K562 (cell line): ENCODE results near the gene FAM20B. TPM values are rescaled to one million over a fixed set of nuclear protein-coding genes. Genes with fewer than 3 reads are reported as not detected.

ENCODE experiments used
- AFF1 ChIP-seq, 2 experiments: fragments of 450-650 bp; IDR thresholded peaks; 2 replicates each; pipeline ENCODE4 v1.6.1; 2018; ENCODE audit warnings: mild to moderate bottlenecking in 2 of 2, low read depth in 1 of 2; ENCODE audit not compliant: partially characterized antibody in 2 of 2
- DEAF1 ChIP-seq: fragments of 450-650 bp; formaldehyde crosslinking; IDR thresholded peaks from 2 replicates; pipeline ENCODE4 v1.4.0; 2020; ENCODE audit warnings: mild to moderate bottlenecking, moderate library complexity
- E2F6 ChIP-seq, 2 experiments: IDR thresholded peaks; 2 replicates each; pipeline ENCODE4 v1.6.1; 2011; ENCODE audit warnings: borderline replicate concordance in 1 of 2, control low read depth in 1 of 2, low read depth in 1 of 2, low read length in 1 of 2, mild to moderate bottlenecking in 1 of 2, mixed read lengths in 1 of 2, moderate library complexity in 1 of 2; ENCODE audit not compliant: insufficient read depth in 1 of 2, insufficient read length in 1 of 2, poor library complexity in 1 of 2, severe bottlenecking in 1 of 2; ENCODE audit errors: extremely low read depth in 1 of 2
- ELF4 ChIP-seq: fragments of 450-650 bp; formaldehyde crosslinking; IDR thresholded peaks from 2 replicates; pipeline ENCODE4 v1.4.0; 2022; ENCODE audit warnings: missing genetic modification characterization
- FOXP4 ChIP-seq: sonication (generic); formaldehyde crosslinking; IDR thresholded peaks from 2 replicates; pipeline ENCODE4 v1.8.0; 2022; ENCODE audit warnings: mild to moderate bottlenecking, missing genetic modification reagents, borderline replicate concordance
- GABPB2 ChIP-seq: fragments of 250-450 bp; sonication (Bioruptor Pico); conservative IDR thresholded peaks from 2 replicates; pipeline ENCODE4 v1.5.1; 2021; ENCODE audit warnings: mild to moderate bottlenecking
- HNRNPUL1 ChIP-seq: fragments of 200-400 bp; formaldehyde crosslinking; IDR thresholded peaks from 2 replicates; pipeline ENCODE4 v1.6.1; 2017; ENCODE audit warnings: low read length
- L3MBTL2 ChIP-seq: fragments of 450-650 bp; IDR thresholded peaks from 2 replicates; pipeline ENCODE4 v1.6.1; 2016; ENCODE audit warnings: mild to moderate bottlenecking, moderate library complexity
- MCM3 ChIP-seq: fragments of 450-650 bp; IDR thresholded peaks from 2 replicates; pipeline ENCODE4 v1.6.1; 2016
- NFRKB ChIP-seq: fragments of 450-650 bp; IDR thresholded peaks from 2 replicates; pipeline ENCODE4 v1.6.1; 2016; ENCODE audit warnings: low read depth
- PHB ChIP-seq: fragments of 250-450 bp; sonication (Bioruptor Pico); IDR thresholded peaks from 2 replicates; pipeline ENCODE4 v1.5.0; 2021
- ZNF124 ChIP-seq: sonication (generic); formaldehyde crosslinking; IDR thresholded peaks from 2 replicates; pipeline ENCODE4 v1.8.1; 2022; ENCODE audit warnings: missing genetic modification reagents
- ZNF140 ChIP-seq: fragments of 250-450 bp; sonication (Bioruptor Pico); IDR thresholded peaks from 2 replicates; pipeline ENCODE4 v1.8.0; 2021; ENCODE audit warnings: moderate library complexity, mild to moderate bottlenecking, inconsistent platforms
- ZNF347 ChIP-seq: fragments of 450-650 bp; formaldehyde crosslinking; IDR thresholded peaks from 2 replicates; pipeline ENCODE4 v1.4.0; 2020; ENCODE audit warnings: low read depth, mild to moderate bottlenecking, moderate library complexity
- ZNF75A ChIP-seq: fragments of 450-650 bp; formaldehyde crosslinking; IDR thresholded peaks from 2 replicates; pipeline ENCODE4 v1.4.0; 2020; ENCODE audit warnings: mild to moderate bottlenecking
- ZNF79 ChIP-seq: fragments of 250-450 bp; sonication (Bioruptor Pico); IDR thresholded peaks from 2 replicates; pipeline ENCODE4 v1.4.0; 2020; ENCODE audit warnings: low read depth, mild to moderate bottlenecking, moderate library complexity
- polyA plus RNA-seq, 8 experiments: library from polyadenylated mRNA; depleted of rRNA in 4 of 8; stranded (reverse) in 5 of 8; unstranded in 3 of 8; fragments of >200 nt; fragmentation: Nextera tagmentation in 2 of 8; fragmentation: Illumina TruSeq in 1 of 8; extraction: Ambion mirVana in 2 of 8; extraction: Trizol in 1 of 8; gene quantifications; 2 replicates each; pipeline versions ENCODE4 v1.2.1 to v1.2.3, GENCODE V29; 2011 to 2014; ENCODE audit warnings: inconsistent platforms in 1 of 8, missing spikeins in 1 of 8
- total RNA-seq, 7 experiments: library from RNA; depleted of rRNA in 6 of 7; stranded (reverse); fragments of >200 nt in 6 of 7; fragmentation: Illumina TruSeq in 2 of 7; extraction: Trizol in 2 of 7; gene quantifications; 2 replicates each; pipeline versions ENCODE4 v1.2.1 to v1.2.3, GENCODE V29; 2011 to 2021; ENCODE audit warnings: low replicate concordance in 1 of 7
- TF ChIP-seq, protein P1 (sequence below): fragments of 250-450 bp; sonication (Bioruptor Pico); IDR thresholded peaks from 2 replicates; pipeline ENCODE4 v1.5.0; 2022; ENCODE audit warnings: mild to moderate bottlenecking

FAM20B gene
- total and polyA plus RNA-seq, 9 of the 15 experiments (the other 6 are each of a cell fraction or from before 2014, with no cell fraction given) = 7.2 to 67.5 (median 42.9) TPM

- TF ChIP-seq, protein P1, sequence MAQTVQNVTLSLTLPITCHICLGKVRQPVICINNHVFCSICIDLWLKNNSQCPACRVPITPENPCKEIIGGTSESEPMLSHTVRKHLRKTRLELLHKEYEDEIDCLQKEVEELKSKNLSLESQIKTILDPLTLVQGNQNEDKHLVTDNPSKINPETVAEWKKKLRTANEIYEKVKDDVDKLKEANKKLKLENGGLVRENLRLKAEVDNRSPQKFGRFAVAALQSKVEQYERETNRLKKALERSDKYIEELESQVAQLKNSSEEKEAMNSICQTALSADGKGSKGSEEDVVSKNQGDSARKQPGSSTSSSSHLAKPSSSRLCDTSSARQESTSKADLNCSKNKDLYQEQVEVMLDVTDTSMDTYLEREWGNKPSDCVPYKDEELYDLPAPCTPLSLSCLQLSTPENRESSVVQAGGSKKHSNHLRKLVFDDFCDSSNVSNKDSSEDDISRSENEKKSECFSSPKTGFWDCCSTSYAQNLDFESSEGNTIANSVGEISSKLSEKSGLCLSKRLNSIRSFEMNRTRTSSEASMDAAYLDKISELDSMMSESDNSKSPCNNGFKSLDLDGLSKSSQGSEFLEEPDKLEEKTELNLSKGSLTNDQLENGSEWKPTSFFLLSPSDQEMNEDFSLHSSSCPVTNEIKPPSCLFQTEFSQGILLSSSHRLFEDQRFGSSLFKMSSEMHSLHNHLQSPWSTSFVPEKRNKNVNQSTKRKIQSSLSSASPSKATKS (CRISPR knock-in tag) = no peak
- TF ChIP-seq ZNF124 (no peak), AFF1 (IDR thresholded peaks at IDR 0.05; ENCODE audit: low read depth in 1 of 2, partially characterized antibody in 2 of 2) (peak in 1 of 2 experiments; percentile 54), ELF4 (CRISPR knock-in tag) (no peak), NFRKB (no peak), ZNF347 (CRISPR knock-in tag) (no peak), E2F6 (IDR thresholded peaks at IDR 0.05; ENCODE audit: borderline replicate concordance in 1 of 2, extremely low read depth in 1 of 2, insufficient read depth in 1 of 2, insufficient read length in 1 of 2, low read depth in 1 of 2, low read length in 1 of 2, poor library complexity in 1 of 2, severe bottlenecking in 1 of 2) (no peak), MCM3 (no peak), HNRNPUL1 (no peak), ZNF79 (no peak), DEAF1 (no peak), GABPB2 (CRISPR knock-in tag) (no peak), ZNF75A (CRISPR knock-in tag) (no peak), ZNF140 (CRISPR knock-in tag) (no peak), FOXP4 (CRISPR knock-in tag) (no peak), PHB (CRISPR knock-in tag) (no peak), L3MBTL2 (no peak)
These were observed 3.6 kb downstream of the FAM20B start (continued) for GRCh38 chr1:179029321-179029759.
